GM21515 (cell line): ENCODE measurements around the gene SLC35B1.
"Not testable (repeated sequence)": the region's sequence is repeated elsewhere in the genome, so short reads cannot be mapped to it uniquely, and the experiment has no call there.

Experiments
- ATAC-seq: cut with Tn5 transposase; IDR thresholded peaks from one replicate; pipeline ENCODE4 v1.9.1; 2021; ENCODE audit not compliant: unreplicated experiment

Gene SLC35B1

DNA sequence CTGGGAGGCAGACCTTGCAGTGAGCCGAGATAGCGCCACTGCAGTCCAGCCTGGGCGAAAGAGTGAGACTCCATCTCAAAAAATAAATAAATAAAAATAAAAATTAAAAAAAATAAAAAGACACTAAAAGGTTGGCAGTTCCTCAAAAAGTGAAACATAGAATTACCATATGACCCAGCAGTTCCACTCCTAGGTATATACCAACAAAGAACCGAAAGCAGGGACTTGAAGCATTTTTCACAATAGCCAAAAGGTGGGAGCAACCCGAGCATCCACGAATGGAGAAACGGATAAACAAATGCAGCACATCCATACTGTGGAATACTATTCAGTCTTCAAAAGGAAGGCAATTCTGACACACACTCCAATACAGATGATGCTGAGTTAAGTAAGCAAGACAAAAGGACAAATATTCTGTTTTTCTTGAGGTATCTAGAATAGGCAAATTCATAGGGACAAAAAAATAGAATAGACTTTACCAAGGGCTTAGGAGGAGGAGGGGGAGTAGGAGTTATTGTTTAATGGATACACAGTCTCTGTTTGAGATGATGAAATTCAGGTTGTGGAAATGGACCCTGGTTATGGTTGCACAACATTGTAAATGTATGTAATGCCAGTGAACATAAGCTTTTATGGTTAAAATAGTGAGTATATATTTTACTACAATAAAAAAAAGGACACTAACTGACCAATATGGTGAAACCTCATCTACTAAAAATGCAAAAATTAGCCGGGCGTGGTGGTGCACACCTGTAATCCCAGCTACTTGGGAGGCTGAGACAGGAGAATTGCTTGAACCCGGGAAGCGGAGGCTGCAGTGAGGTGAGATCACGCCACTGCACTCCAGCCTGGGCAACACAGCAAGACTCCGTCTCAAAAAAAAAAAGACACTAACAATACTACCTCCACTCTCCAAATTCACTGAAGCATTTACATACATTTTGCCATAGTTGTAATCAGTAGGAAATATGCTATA lies 27.0 kb upstream of the SLC35B1 start:
- no peak for ATAC-seq

DNA sequence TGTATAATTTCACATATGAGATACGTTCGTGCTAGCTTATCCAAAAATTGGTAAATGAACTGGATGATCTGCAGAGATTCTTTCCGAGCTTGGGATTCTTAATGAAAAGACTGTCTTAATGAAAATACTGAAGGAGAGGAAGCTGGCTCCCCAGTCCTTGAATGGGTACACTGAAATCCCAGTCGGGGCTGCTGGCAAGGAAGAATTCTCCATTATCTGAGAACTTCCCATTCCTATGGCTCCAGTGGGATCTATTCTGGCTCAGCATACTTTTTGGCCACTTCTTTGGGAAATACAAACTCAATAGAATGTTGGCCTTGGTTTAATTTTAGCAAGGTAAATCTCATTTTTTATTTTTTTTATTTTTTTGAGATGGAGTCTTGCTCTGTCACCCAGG lies 23.7 kb upstream of the SLC35B1 start:
- no peak for ATAC-seq

DNA sequence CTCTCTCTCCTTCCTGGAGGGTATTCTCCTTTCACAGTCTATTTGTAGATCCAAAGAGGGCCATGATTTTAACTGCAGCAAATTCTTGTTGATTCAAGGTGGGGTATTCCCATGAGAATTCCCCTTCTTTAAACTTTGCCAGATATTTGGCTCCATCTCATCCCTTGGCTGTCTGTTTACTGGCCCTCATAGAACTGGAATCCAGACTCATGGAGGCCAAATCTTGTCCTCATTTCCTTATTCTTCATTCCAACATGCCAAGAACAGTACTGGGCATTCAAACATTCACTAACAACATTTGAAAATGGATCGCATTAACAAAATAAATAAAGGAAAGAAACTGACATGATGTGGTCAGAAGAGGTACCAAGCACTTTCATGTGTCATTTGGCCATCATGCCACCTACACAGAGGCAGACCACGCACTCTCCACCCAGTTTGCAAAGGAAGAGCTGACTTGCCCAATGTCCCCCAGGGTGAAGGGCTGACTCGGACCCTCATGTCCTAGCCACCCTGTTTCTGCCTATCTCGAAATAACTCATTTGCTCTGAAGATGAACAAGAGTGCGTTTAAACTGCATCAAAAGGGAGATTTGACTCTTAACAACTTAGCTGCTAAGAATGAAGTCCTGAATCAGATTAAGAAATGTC lies 23.1 kb upstream of the SLC35B1 start:
- no peak for ATAC-seq

DNA sequence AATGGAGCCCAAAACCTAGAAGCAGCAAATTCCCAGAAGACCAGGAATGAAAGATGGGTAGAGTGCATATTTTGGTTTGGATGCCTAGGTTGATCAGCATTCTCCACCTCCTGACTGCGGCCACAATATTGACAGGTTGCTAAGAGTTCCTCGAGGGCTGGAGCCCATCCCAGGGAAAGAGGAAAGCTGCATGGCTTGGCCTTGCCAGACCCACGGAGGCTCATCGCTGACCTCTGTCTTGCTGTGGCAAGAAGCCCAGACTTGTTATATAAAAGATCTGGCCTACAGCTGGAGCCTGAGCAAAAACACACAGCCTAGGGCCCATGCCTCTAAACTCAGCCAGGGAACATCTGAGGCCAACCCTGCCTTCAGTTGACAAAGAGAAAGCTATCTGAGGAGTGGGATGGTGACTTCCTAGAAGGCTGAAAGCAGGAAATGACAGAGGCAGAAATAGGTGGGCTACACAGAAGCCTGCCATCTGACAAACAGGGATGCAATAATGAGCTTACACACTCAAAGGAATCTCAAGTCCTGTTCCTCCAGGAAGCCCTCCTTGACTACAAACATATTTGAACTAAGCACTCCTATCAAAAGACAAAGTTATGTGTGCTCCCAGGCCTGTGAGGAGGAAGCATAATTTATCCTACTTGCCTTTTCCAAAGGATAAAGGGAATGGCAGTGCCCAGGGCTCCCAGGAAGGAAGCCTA lies 22.5 kb upstream of the SLC35B1 start:
- no peak for ATAC-seq

DNA sequence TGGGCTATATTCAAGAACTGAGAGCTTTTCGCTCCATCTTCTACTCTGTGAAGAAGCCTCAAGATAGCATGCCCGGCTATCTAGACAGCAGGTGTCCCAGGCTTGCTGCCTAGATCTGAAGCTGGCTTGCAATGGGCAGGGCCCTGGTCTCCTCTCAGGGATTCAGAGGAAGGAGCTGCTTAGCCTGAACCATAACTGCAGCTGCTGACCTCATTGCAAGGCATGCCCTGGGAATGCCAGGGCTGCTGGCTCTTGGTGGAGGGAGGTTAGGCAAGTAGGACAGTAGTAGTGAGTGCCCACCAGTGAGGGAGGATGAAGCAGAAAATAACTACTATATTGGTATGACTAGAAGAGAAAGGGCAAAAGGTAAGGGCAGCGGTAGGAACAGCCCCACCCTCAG lies 21.3 kb upstream of the SLC35B1 start:
- no peak for ATAC-seq

DNA sequence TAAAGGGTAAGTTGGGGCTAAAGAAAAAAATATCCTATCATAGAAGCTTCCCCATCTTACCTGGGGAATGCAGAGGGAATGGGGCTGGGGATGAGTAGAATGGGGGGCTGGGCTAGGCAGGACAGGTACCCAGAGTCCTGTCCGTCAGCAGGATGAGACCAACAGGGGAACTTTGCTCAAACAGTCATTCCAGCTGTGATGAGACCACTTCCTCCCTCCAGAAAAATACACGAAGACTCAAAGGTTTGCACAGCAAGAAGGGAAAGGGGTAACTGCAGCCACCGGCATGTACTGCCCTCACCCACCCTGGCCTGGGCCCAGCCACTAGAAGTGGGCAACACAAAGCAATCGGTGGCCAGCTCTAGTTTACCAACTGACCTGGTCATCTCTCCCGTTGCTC lies 20.7 kb upstream of the SLC35B1 start:
- no peak for ATAC-seq

DNA sequence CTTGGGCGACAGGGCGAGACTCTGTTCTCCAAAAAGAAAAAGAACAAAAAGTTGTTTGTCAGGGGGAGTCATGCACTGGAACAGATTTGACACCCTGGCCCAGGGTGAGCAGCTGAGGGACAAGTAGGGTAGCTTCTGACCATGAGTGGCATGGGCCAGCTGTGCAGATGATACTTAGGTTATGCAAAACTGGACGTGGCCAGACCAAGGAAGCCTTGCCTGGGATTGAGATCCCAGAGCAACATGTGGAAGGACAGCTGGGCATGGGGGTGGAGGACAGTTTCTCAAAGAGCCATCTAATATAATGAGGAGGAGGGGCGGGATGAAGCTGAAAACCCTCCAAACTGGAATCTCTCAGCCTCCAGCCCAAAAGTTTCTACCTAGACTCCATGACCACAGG lies 19.6 kb upstream of the SLC35B1 start:
- no peak for ATAC-seq

DNA sequence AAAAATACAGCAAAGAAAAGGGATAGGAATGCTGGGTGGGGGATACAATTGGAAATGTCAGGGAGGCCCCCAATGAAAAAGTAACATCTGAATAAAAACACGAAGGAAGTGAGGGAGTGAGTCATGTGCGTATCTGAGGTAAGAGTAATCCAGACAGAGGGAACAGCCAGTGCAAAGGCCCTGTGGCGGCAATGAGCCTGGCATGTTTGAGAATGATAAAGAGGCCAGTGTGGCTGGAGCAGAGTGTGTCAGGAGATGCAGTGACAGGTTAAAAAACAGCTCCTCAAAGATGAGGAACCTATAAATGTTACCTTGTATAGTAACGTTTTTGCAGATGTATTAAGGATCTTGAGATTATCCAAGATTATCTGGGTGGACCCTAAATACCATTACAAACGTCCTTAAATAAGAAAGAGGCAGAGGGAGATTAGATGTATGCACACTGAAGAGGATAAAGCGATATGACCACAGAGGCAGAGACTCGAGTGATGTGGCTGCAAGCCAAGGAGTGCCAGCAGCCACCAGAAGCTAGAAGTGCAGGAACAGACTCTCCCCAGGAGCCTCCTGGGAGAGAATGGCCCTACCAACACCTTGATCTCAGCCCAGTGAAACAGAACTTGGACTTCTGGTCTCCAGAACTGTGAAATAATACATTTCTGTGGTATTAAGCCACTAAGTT lies 17.8 kb upstream of the SLC35B1 start:
- no peak for ATAC-seq

DNA sequence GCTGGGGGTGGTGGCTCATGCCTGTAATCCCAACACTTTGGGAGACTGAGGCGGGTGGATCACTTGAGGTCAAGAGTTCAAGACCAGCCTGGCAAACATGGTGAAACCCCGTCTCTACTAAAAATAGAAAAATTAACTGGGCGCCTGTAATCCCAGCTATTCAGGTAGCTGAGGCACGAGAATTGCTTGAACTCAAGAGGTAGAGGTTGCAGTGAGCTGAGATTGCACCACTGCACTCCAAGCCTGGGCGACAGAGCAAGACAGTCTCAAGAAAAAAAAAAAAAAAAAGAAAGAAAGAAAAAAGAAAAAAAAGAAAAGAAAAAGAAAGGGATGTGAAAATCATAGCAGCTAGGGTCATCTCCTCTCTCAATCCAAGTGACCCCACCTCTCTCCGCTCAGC lies 16.8 kb upstream of the SLC35B1 start:
- not testable (repeated sequence) for ATAC-seq

DNA sequence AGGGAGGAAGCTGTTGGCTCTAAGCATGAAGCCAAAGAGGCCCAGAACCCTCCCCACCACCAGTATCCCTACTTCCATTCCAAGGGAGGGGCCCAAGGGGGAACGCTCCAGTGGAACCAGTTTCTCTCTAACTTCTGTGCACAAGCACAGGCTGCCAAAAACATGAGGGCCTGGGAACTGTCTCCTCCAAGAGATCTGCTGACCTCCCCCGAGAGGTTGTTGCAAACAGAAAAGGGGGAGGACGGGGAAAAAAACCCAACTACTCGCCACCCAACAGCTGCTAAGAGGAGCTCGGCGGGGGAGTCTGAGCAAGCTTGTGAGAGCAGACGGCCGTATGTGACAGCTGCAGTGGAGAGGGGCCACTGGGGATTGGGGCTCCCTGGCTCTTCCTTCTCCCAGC lies 15.7 kb upstream of the SLC35B1 start:
- no peak for ATAC-seq

DNA sequence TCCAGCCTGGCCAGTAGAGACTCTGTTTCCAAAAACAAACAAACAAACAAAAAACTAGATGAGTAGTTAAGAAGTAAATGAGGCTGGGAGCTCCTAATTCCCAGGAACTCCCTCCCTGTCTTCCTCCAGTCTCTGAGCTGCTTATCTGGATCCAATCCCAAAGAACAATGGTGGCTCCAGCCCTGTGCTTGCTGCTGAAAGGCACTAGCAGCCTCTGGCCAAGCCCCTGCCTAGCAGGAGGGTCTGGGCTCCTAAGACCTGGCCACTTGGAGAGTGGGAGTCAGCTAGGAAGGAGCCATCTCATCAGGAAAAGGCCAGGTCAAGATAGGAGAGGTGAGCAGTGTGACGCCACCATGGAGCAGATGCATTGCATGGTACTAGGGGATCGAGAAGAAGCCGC lies 14.3 kb upstream of the SLC35B1 start:
- ATAC-seq: no peak

DNA sequence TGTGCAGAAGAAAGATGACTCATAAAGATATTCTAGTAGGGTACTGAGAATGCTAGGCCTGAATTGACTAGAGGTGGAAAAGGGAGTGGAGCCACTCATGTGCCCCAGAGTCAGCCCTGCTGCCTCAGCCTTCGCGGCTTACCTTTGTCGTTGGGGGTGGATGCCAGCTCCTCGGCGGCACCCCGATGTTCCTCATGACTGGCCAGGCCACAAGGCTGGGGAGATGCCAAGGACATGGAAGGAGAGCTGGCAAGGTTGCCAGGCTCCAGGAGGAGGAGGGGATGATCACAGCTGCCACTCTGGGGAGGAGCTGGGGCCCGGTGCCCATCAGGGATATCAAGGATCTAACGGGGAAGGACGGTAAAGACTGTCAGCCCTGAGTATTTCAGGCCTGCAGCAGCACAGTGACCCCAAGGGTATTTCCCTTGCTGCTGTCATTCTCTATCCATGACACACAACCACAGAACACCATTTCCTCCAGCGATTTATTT lies 9.7 kb upstream of the SLC35B1 start:
- ATAC-seq: no peak

DNA sequence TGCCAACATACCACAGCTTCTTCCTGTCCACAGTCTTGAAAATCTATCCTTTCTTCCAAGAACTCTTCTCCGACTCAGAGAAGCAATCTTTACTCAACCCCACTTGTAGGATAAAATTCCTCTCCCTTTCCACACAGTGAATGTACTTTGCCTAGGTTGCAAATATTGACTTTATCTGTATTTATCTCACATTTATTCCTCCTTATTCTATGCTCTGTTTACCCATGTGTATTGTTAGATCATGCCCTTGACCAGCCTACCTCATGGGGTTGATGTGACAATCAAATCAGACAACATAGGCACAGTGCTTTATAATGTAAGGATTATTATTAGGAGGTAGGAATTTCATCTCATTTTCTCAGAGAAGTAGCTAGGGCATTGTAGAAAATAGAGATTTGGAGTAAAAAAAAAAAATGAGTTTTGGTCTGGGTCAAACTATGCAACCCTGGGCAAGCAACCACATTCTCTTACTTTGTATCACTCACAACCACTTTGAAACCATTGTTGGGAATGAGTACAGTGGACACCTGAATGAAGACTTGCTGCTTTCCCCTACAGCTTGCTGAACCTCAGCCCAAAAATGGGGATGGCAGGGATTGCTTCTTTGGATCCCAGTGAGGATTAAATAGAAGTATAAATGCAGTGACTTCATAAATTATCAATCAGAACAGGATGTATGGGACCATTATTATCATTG lies 9.1 kb upstream of the SLC35B1 start:
- no peak for ATAC-seq

DNA sequence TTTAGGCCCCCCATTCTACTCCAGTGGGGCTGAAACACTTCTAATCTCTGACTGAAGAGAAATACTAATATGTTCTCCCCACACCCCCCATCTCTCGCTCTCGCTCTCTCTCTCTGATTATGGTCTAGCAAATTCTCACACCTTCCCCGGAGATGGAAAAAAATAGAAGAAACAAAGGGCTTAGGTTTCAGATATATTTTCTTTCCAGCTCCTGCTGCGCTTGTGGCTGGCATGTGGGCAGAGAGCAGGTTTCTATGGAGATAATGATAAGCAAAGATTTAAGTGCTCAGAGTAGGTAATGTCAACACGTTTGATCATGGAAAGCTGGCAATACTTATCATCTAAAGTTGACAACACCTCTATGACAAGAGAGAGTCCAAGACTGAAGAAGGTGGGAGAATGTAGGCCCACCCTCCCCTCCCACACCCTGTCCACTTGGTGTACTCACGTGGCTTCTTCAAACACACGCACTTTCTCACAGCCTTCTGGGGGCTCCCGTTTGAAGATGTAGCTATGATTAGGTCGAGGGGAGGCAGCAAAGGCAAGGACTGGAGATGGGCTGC lies 8.0 kb upstream of the SLC35B1 start:
- no peak for ATAC-seq

DNA sequence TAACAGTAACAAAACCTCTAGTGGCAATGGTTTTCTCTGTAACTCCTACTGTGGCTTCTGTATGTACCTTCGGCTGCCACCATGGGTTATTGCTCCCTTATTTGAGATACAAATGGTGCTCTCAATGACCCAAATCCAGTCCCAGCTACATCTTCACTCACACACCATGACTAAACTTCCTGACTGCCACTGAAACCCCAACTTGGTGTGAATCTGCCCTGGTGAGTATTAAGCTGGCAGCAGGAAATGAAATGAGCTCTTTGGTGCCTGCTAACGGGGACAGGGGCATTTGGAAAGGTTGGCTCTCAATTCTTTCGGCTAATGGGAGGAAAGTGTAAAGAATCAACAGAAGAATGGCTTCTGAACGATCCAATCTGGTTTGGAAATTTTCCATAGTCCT lies 7.5 kb upstream of the SLC35B1 start:
- ATAC-seq: no peak

DNA sequence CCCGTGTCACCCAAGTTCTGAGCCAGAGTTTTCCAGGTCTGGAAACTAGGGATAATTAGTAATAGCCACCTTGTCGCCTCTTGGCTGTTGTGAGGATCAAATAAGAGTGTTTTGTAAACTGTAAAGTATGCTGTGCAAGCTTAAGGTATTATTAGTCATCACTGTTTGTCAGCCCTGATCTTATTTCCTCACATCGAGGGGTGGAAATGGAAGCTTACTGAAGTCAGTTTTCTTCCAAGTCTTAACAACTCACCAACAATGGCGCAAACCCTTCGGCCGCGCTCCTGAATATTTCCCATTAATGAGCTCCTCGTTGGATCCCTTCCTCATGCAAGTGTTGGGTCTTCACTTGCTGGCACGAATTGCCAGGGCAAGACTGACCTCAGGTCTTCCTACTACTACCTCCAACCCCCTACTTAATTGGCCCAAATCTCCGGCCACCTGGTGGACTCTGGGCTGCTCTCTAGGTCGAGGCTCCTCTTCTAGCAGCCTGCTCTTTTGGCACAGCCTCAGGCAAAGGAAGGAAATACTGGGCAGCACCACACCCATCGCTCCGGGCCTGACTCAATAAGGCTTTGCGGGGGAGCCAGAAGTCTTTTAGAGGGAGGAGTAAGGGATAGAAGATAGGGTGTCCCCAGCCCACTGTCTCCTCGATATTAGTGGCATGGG lies 885 bp upstream of the SLC35B1 start:
- no peak for ATAC-seq

DNA sequence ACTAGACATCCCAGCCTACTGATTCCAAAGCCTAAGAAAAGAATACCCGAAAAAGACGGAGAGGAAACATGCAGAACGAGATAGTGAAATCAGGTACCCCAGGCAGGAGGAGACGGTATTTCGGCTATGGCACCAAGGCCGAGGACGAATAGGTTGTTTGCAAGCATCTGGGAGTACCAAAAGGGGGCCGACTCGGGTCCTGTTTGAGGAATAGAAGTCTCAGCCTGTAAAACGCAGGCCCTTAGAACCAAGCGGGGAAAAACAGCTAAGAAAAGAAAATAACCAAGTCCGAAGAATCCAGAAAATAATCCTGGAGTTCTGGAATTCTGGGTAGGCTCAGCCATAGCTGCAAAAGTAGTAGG lies 537 bp downstream of the SLC35B1 start:
- ATAC-seq: no peak

DNA sequence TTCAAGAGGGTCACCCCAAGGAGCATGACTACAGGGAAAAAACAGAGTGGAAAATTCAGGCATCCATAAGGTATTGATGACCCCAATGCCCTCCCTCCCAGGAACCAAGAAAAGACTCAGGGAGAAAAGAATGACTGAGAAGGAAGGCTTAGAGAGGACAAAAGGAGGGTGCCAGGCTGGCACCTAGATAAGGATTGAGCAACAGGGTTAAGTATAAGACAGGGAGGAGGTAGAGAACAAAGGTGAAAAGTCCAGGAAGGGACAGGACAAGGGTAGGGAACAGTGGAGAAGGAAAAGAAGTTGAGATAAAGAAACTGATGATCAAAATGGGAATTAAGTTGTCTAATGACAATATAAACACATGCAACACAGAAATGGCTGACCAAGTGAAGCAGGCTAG lies 2.5 kb downstream of the SLC35B1 start:
- ATAC-seq: no peak

DNA sequence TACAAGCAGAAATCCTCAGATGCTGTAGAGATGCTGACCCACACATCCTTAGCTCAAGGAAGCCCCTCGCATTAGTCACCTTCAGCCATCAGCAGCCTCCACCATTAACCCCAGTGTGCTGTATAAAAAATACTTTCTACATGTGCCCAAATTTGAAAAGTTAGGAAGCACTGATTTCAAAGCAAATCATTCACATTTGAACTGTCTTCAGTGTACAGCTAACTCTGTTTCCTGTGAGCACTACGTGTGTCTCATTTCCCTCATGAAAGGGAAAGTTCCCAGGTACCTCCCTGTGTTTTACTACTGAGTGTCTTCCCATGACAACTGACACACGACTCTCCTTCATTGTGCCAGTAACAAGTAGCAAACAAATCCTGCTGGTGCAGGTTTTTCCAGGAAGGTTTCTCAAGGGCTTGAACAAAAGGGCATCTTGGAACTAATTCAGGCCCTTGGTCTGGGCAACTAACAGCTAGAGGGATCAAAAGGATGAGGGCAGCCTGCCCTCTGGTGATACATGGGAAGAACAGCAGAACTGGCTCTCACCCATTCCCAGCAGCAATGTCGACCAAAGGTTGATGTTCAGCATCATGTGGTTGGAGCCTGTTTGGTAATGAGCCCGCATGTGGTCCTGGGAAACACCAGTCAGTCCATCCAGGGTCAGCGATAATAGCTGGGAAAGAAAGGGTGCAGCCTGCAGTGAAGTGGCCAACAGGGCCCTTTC lies 4.0 kb downstream of the SLC35B1 start:
- ATAC-seq: no peak
